A549 (cell line): ENCODE results near the gene CTNNBL1. TPM values are rescaled to one million over a fixed set of nuclear protein-coding genes. Genes with fewer than 3 reads are reported as not detected.

ENCODE experiments used
- ATAC-seq, 2 experiments: fragments of 200-7000 bp in 1 of 2; fragments of >200 bp in 1 of 2; cut with Nextera tagmentation in 1 of 2; cut with Tn5 transposase in 1 of 2; 3 replicates each; pipeline versions ENCODE4 v1.8.0 to v1.9.1; 2018 to 2020; ENCODE audit warnings: mild to moderate bottlenecking in 1 of 2, moderate library complexity in 1 of 2
- CTCF ChIA-PET: fragments of 300-600 bp; sonication (Branson Sonifier 250); formaldehyde crosslinking; extraction: SDS; loops from one replicate; lab custom pipeline; 2021; ENCODE audit warnings: antibody characterized with exemption, inconsistent platforms; lab: Yijun Ruan, JAX
- POLR2A ChIA-PET: fragments of 350-600 bp; formaldehyde crosslinking; extraction: SDS; loops from one replicate; lab custom pipeline; 2021; ENCODE audit warnings: antibody characterized with exemption, inconsistent platforms; lab: Yijun Ruan, JAX
- DNase-seq, 2 experiments: peaks; one replicate each; pipeline versions ENCODE4 v3.0.0 to v3.0.0-alpha.2; 2011 to 2016; ENCODE audit warnings: low read depth in 1 of 2, low spot score in 1 of 2
- FAIRE-seq: peaks from 2 replicates; lab custom pipeline; 2011; peaks lifted over from hg19 to GRCh38; lab: Jason Lieb, UNC
- H3K27ac ChIP-seq, 2 experiments: fragments of >200 bp; sonication (Bioruptor Twin); formaldehyde crosslinking; 3 replicates each; pipeline ENCODE4 v1.5.1; 2016 to 2017
- H3K4me1 ChIP-seq: fragments of >200 bp; sonication (Bioruptor Twin); formaldehyde crosslinking; 3 replicates; pipeline ENCODE4 v1.6.1; 2016
- H3K4me2 ChIP-seq: fragments of >200 bp; sonication (Bioruptor Twin); formaldehyde crosslinking; 3 replicates; pipeline ENCODE4 v1.6.1; 2016
- H3K4me3 ChIP-seq: fragments of >200 bp; sonication (Bioruptor Twin); formaldehyde crosslinking; 3 replicates; pipeline ENCODE4 v1.5.1; 2016
- H3K9me3 ChIP-seq: fragments of >200 bp; sonication (Bioruptor Twin); formaldehyde crosslinking; 3 replicates; pipeline ENCODE4 v1.6.1; 2016
- CBX2 ChIP-seq: fragments of 200-600 bp; sonication (generic); IDR thresholded peaks from 2 replicates; pipeline ENCODE4 v1.6.1; 2016; ENCODE audit warnings: low read depth, mild to moderate bottlenecking, borderline replicate concordance
- CHD2 ChIP-seq: fragments of 150-350 bp; IDR thresholded peaks from 2 replicates; pipeline ENCODE4 v1.6.1; 2014; ENCODE audit warnings: low read length; ENCODE audit not compliant: partially characterized antibody
- E2F6 ChIP-seq: IDR thresholded peaks from 2 replicates; pipeline ENCODE4 v1.6.1; 2012; ENCODE audit warnings: low read depth, borderline replicate concordance
- EHMT2 ChIP-seq: fragments of 200-600 bp; sonication (generic); IDR thresholded peaks from 2 replicates; pipeline ENCODE4 v1.6.1; 2016; ENCODE audit warnings: antibody characterized with exemption, low read depth, mild to moderate bottlenecking, moderate library complexity
- FOSB ChIP-seq: fragments of 250-450 bp; sonication (Bioruptor Pico); IDR thresholded peaks from 2 replicates; pipeline ENCODE4 v1.5.0; 2020; ENCODE audit warnings: mild to moderate bottlenecking, moderate library complexity
- FOXS1 ChIP-seq: fragments of 250-450 bp; sonication (Bioruptor Pico); IDR thresholded peaks from 2 replicates; pipeline ENCODE4 v1.5.0; 2020; ENCODE audit warnings: mild to moderate bottlenecking, moderate library complexity
- GATA3 ChIP-seq: IDR thresholded peaks from 2 replicates; pipeline ENCODE4 v1.6.1; 2012; ENCODE audit warnings: borderline replicate concordance
- HEYL ChIP-seq: fragments of 250-450 bp; sonication (Bioruptor Pico); IDR thresholded peaks from 2 replicates; pipeline ENCODE4 v1.8.0; 2021; ENCODE audit warnings: mild to moderate bottlenecking, moderate library complexity
- HOXB13 ChIP-seq: fragments of 250-450 bp; sonication (Bioruptor Pico); IDR thresholded peaks from 2 replicates; pipeline ENCODE4 v1.5.0; 2020; ENCODE audit warnings: low read depth, mild to moderate bottlenecking, moderate library complexity
- KDM1A ChIP-seq: fragments of 200-600 bp; sonication (generic); IDR thresholded peaks from 2 replicates; pipeline ENCODE4 v1.6.1; 2016; ENCODE audit warnings: low read depth, mild to moderate bottlenecking
- KDM5A ChIP-seq: fragments of 200-600 bp; sonication (generic); IDR thresholded peaks from 2 replicates; pipeline ENCODE4 v1.6.1; 2016; ENCODE audit warnings: antibody characterized with exemption, mild to moderate bottlenecking
- NFE2L2 ChIP-seq: fragments of 150-350 bp; conservative IDR thresholded peaks from 2 replicates; pipeline ENCODE4 v1.6.1; 2014; ENCODE audit warnings: low read length
- PBX3 ChIP-seq: IDR thresholded peaks from 2 replicates; pipeline ENCODE4 v1.6.1; 2012
- PHF8 ChIP-seq: fragments of 200-600 bp; sonication (generic); IDR thresholded peaks from 2 replicates; pipeline ENCODE4 v1.6.1; 2016; ENCODE audit warnings: low read depth, mild to moderate bottlenecking, antibody characterized with exemption, moderate library complexity, borderline replicate concordance
- REST ChIP-seq: fragments of 200-600 bp; sonication (generic); IDR thresholded peaks from 2 replicates; pipeline ENCODE4 v1.6.1; 2016; ENCODE audit warnings: antibody characterized with exemption, mild to moderate bottlenecking, moderate library complexity
- SMC3 ChIP-seq: fragments of >200 bp; sonication (Bioruptor Twin); formaldehyde crosslinking; IDR thresholded peaks from 3 replicates; pipeline ENCODE4 v1.6.1; 2018; ENCODE audit warnings: inconsistent platforms
- TFCP2L1 ChIP-seq: fragments of 250-450 bp; sonication (Bioruptor Pico); IDR thresholded peaks from 2 replicates; pipeline ENCODE4 v1.5.0; 2021; ENCODE audit warnings: mild to moderate bottlenecking
- TP53 ChIP-seq: fragments of 250-450 bp; sonication (Bioruptor Pico); IDR thresholded peaks from 2 replicates; pipeline ENCODE4 v1.5.0; 2021; ENCODE audit warnings: mild to moderate bottlenecking, moderate library complexity
- USF2 ChIP-seq: fragments of 450-650 bp; IDR thresholded peaks from 2 replicates; pipeline ENCODE4 v1.6.1; 2014; ENCODE audit warnings: antibody characterized with exemption
- ZC3H11A ChIP-seq: fragments of 450-650 bp; IDR thresholded peaks from 2 replicates; pipeline ENCODE4 v1.6.1; 2014; ENCODE audit warnings: antibody characterized with exemption, mild to moderate bottlenecking
- WGBS: methylation state at CpG from one replicate; pipeline ENCODE4 v1.1.6; 2017; ENCODE audit errors: missing lambda C conversion rate; 5-methylcytosine and 5-hydroxymethylcytosine counted together
- polyA plus RNA-seq, 4 experiments: library from polyadenylated mRNA; depleted of rRNA in 3 of 4; stranded (reverse); fragments of >200 nt; fragmentation: RNase III in 1 of 4; extraction: RNeasy Plus Mini Kit Qiagen cat#74134 plus additional on column Dnase treatment in 1 of 4; gene quantifications; 2 replicates in 3 of 4; 3 replicates in 1 of 4; pipeline ENCODE4 v1.2.3, GENCODE V29; 2011 to 2017
- TF ChIP-seq, protein P1 (sequence below): fragments of >200 bp; sonication (Bioruptor Twin); formaldehyde crosslinking; IDR thresholded peaks from 3 replicates; pipeline ENCODE4 v1.5.1; 2016

Gene CTNNBL1
- polyA plus RNA-seq, 2 of the 4 experiments (the other 2 are of a cell fraction), result 41.0 to 59.9 TPM

GRCh38 chr20:37912874-37913273 lies 219.0 kb downstream of the CTNNBL1 start:
- ChIA-PET CTCF (interaction anchor here (0.7 to 1.2 kb wide), 3 partner anchors 308 to 403 kb away, joined by 3 to 4 read pairs (median 3); no protein-coding TSS in a partner anchor), POLR2A (no interaction called here)
- Histone ChIP-seq H3K27ac (peak overlapping the region in 1 of 2 experiments; percentile 50; a peak in 2 of 6 replicates), H3K9me3 (no peaks in the 10 kb centered on the region), H3K4me2 (no peak overlapping the region), H3K4me1 (peaks cover 21% of the 10 kb centered on the region), H3K4me3 (no peak overlapping the region)
- TF ChIP-seq HOXB13 (CRISPR knock-in tag), result no peak
- TF ChIP-seq FOXS1 (CRISPR knock-in tag), result no peak
- no peak for TF ChIP-seq GATA3
- TF ChIP-seq EHMT2, result no peak
- ATAC-seq, result no peak
- WGBS, result 81% methylated on average over 6 of the region's 6 CpGs
- no peak for FAIRE-seq
- no peak for DNase-seq

DNA sequence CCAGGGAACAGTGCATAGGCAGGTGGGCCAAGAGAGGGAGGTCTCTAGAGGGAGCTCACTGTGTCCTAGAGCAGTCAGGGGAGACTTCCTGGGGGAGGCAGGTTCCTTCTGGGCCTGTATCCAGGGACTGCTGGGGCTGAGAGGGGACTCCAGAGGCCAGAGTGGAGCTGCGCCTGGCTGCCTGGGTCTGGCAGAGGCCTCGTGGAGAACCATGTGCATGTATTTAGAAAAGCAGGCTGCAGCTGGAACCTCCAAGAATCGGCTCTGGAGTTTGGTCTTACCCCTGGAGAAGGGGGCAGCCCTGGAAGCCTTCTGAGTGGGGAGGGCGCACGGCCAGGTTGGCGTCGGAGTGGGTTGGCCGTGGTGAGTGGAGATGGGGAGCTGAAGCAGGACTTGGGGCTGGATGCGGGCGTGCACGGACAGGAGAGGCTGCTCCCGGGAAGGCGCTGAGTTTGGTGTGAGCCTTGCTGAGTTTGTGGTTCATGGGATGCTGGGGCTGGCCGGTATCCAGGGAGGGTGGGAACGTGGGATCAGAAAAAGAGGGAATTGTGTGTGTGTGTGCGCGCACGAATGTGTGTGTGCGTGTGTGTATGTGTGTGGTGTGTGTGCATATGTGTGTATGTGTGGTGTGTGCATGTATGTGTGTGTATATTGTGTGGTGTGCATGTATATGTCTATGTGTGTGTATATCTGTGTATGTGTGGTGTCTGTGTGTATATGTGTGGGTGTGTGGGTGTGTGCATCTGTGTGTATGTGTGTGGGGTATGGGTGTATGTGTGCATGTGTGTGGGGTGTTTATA lies 219.9 kb downstream of the CTNNBL1 start:
- H3K9me3 ChIP-seq, result no peaks in the 10 kb centered on the region
- DNase-seq, result no peak
- peaks cover 12% of the 10 kb centered on the region for H3K4me1 ChIP-seq
- ChIA-PET POLR2A (no interaction called here), CTCF (interaction anchor here (0.7 to 1.2 kb wide), 3 partner anchors 307 to 402 kb away, joined by 3 to 4 read pairs (median 3); no protein-coding TSS in a partner anchor)
- no peak overlapping the region for H3K27ac ChIP-seq
- no peak for TF ChIP-seq ZC3H11A
- TF ChIP-seq REST, result no peak
- TF ChIP-seq, protein P1, sequence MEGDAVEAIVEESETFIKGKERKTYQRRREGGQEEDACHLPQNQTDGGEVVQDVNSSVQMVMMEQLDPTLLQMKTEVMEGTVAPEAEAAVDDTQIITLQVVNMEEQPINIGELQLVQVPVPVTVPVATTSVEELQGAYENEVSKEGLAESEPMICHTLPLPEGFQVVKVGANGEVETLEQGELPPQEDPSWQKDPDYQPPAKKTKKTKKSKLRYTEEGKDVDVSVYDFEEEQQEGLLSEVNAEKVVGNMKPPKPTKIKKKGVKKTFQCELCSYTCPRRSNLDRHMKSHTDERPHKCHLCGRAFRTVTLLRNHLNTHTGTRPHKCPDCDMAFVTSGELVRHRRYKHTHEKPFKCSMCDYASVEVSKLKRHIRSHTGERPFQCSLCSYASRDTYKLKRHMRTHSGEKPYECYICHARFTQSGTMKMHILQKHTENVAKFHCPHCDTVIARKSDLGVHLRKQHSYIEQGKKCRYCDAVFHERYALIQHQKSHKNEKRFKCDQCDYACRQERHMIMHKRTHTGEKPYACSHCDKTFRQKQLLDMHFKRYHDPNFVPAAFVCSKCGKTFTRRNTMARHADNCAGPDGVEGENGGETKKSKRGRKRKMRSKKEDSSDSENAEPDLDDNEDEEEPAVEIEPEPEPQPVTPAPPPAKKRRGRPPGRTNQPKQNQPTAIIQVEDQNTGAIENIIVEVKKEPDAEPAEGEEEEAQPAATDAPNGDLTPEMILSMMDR, result no peak
- TF ChIP-seq GATA3, result no peak
- TF ChIP-seq NFE2L2, result no peak
- TF ChIP-seq FOSB (CRISPR knock-in tag), result no peak
- no peak for TF ChIP-seq USF2
- TF ChIP-seq TFCP2L1, result no peak
- no peak for TF ChIP-seq E2F6
- TF ChIP-seq PHF8, result no peak
- no peak for TF ChIP-seq CHD2
- no peak for TF ChIP-seq CBX2
- no peak for TF ChIP-seq EHMT2
- TF ChIP-seq PBX3, result no peak
- no peak for TF ChIP-seq SMC3
- TF ChIP-seq HEYL (CRISPR knock-in tag), result no peak
- no peak for TF ChIP-seq KDM1A
- no peak for TF ChIP-seq KDM5A
- no peak for TF ChIP-seq TP53 (CRISPR knock-in tag)
- no peak overlapping the region for H3K4me3 ChIP-seq
- H3K4me2 ChIP-seq, result no peak overlapping the region
- 79% methylated on average over 19 of the region's 19 CpGs for WGBS
- ATAC-seq, result peak in 1 of 2 experiments; percentile 13; a peak in 1 of 6 replicates
- FAIRE-seq, result no peak
